Measurements from ENCODE around the gene CMSS1.

CMSS1 gene

GRCh38 chr3:100225883-100226282, 408.2 kb downstream of the CMSS1 start:
- ATAC-seq = no peak
- no peak for TF ChIP-seq ESRRG (CRISPR knock-in tag; IDR thresholded peaks at IDR 0.05)
- no peak for TF ChIP-seq POU6F1 (CRISPR knock-in tag; IDR thresholded peaks at IDR 0.05; ENCODE audit: borderline replicate concordance, low read depth)
- no peak for TF ChIP-seq ARNTL (CRISPR knock-in tag; IDR thresholded peaks at IDR 0.05; ENCODE audit: borderline replicate concordance, low read depth)
- no peak for TF ChIP-seq ZNF565 (CRISPR knock-in tag; conservative IDR thresholded peaks at IDR 0.05; ENCODE audit: low read depth)
- no peak for TF ChIP-seq CSRNP3 (CRISPR knock-in tag; IDR thresholded peaks at IDR 0.05)
- no peak for TF ChIP-seq SNAI2 (CRISPR knock-in tag; IDR thresholded peaks at IDR 0.05)
- TF ChIP-seq ZFP30 (CRISPR knock-in tag; IDR thresholded peaks at IDR 0.05) = no peak
- no peak for TF ChIP-seq BACH2 (CRISPR knock-in tag; IDR thresholded peaks at IDR 0.05; ENCODE audit: borderline replicate concordance)
- no peak for TF ChIP-seq PATZ1 (CRISPR knock-in tag; IDR thresholded peaks at IDR 0.05; ENCODE audit: borderline replicate concordance)
- TF ChIP-seq CREB5 (CRISPR knock-in tag; IDR thresholded peaks at IDR 0.05; ENCODE audit: low read depth) = no peak
- TF ChIP-seq TCF4 (CRISPR knock-in tag; IDR thresholded peaks at IDR 0.05; ENCODE audit: borderline replicate concordance) = no peak
- TF ChIP-seq ZC3H10 (CRISPR knock-in tag; IDR thresholded peaks at IDR 0.05) = no peak
- no peak for TF ChIP-seq ISL1 (CRISPR knock-in tag; IDR thresholded peaks at IDR 0.05)

GRCh38 chr3:100226712-100227429, 409.2 kb downstream of the CMSS1 start:
- peak; percentile 32; the same call in 1 of the 3 replicates for ATAC-seq
- TF ChIP-seq POU6F1 (CRISPR knock-in tag; IDR thresholded peaks at IDR 0.05; ENCODE audit: borderline replicate concordance, low read depth) (no peak), SNAI2 (CRISPR knock-in tag; IDR thresholded peaks at IDR 0.05) (no peak), CSDC2 (CRISPR knock-in tag; IDR thresholded peaks at IDR 0.05) (no peak), ZC3H10 (CRISPR knock-in tag; IDR thresholded peaks at IDR 0.05) (no peak), ISL1 (CRISPR knock-in tag; IDR thresholded peaks at IDR 0.05) (no peak), PATZ1 (CRISPR knock-in tag; IDR thresholded peaks at IDR 0.05; ENCODE audit: borderline replicate concordance) (no peak), ZFP30 (CRISPR knock-in tag; IDR thresholded peaks at IDR 0.05) (no peak), TSHZ2 (CRISPR knock-in tag; IDR thresholded peaks at IDR 0.05) (no peak), TOX (CRISPR knock-in tag; IDR thresholded peaks at IDR 0.05; ENCODE audit: borderline replicate concordance) (no peak), OSR1 (CRISPR knock-in tag; IDR thresholded peaks at IDR 0.05) (no peak), CREB5 (CRISPR knock-in tag; IDR thresholded peaks at IDR 0.05; ENCODE audit: low read depth) (no peak), ZNF70 (CRISPR knock-in tag; IDR thresholded peaks at IDR 0.05) (no peak)

Data from SK-N-SH treated with all-trans-retinoic acid at 6 μM for 48 hours (cell line).